HepG2 (cell line): ENCODE data around the gene MCRIP2. TPM values are rescaled to one million over a fixed set of nuclear protein-coding genes. Genes with fewer than 3 reads are reported as not detected.

ENCODE experiments used
- HES4 ChIP-seq: sonication (generic); formaldehyde crosslinking; IDR thresholded peaks from 2 replicates; pipeline ENCODE4 v1.9.0; 2021; ENCODE audit warnings: mild to moderate bottlenecking, missing genetic modification reagents, borderline replicate concordance
- MBD4 ChIP-seq: IDR thresholded peaks from 2 replicates; pipeline ENCODE4 v1.6.1; 2012; ENCODE audit warnings: low read length, inconsistent platforms, borderline replicate concordance
- PRPF4 ChIP-seq: fragments of 200-400 bp; formaldehyde crosslinking; IDR thresholded peaks from 2 replicates; pipeline ENCODE4 v1.6.1; 2016; ENCODE audit warnings: low read length, low read depth; ENCODE audit not compliant: poor library complexity, severe bottlenecking
- RBM39 ChIP-seq: fragments of 200-400 bp; formaldehyde crosslinking; IDR thresholded peaks from one replicate; pipeline ENCODE4 v1.6.1; 2018; ENCODE audit warnings: antibody characterized with exemption, mild to moderate bottlenecking, low read depth, low read length; ENCODE audit not compliant: poor library complexity, severe bottlenecking
- RFX1 ChIP-seq: fragments of 450-650 bp; IDR thresholded peaks from 2 replicates; pipeline ENCODE4 v1.6.1; 2017
- ZMYM4 ChIP-seq: sonication (generic); formaldehyde crosslinking; IDR thresholded peaks from 2 replicates; pipeline ENCODE4 v1.8.1; 2023; ENCODE audit warnings: mild to moderate bottlenecking, missing genetic modification reagents
- ZNF230 ChIP-seq: sonication (generic); formaldehyde crosslinking; IDR thresholded peaks from 2 replicates; pipeline ENCODE4 v1.4.0; 2020; ENCODE audit warnings: mild to moderate bottlenecking, missing genetic modification reagents
- polyA plus RNA-seq, 8 experiments: library from polyadenylated mRNA; depleted of rRNA in 3 of 8; stranded (reverse) in 7 of 8; unstranded in 1 of 8; fragments of >200 nt; fragmentation: Illumina TruSeq in 4 of 8; extraction: Trizol in 4 of 8; gene quantifications; 2 replicates each; pipeline versions ENCODE4 v1.2.1 to v1.2.3, GENCODE V29; 2011 to 2016; ENCODE audit warnings: low read depth in 4 of 8, missing spikeins in 1 of 8, mixed read lengths in 1 of 8; ENCODE audit not compliant: insufficient read depth in 1 of 8
- total RNA-seq, 5 experiments: library from RNA; depleted of rRNA; stranded (reverse); fragments of >200 nt; fragmentation: Illumina TruSeq; extraction: Trizol; gene quantifications; 2 replicates each; pipeline ENCODE4 v1.2.3, GENCODE V29; 2016; ENCODE audit warnings: low read depth in 1 of 5
- TF ChIP-seq, protein P1 (sequence below): sonication (generic); formaldehyde crosslinking; IDR thresholded peaks from 2 replicates; pipeline ENCODE4 v1.8.0; 2022; ENCODE audit warnings: missing genetic modification reagents, mild to moderate bottlenecking, moderate library complexity, borderline replicate concordance
- TF ChIP-seq, protein P2 (sequence below): fragments of 450-650 bp; IDR thresholded peaks from 2 replicates; pipeline ENCODE4 v1.6.1; 2017; ENCODE audit warnings: mild to moderate bottlenecking
- TF ChIP-seq, protein P3 (sequence below): sonication (generic); formaldehyde crosslinking; IDR thresholded peaks from 2 replicates; pipeline ENCODE4 v1.5.0; 2020; ENCODE audit warnings: missing genetic modification reagents
- TF ChIP-seq, protein P4 (sequence below), 2 experiments: fragments of 450-650 bp in 1 of 2; sonication (generic) in 1 of 2; formaldehyde crosslinking in 1 of 2; IDR thresholded peaks; 2 replicates each; pipeline versions ENCODE4 v1.6.1 to v1.8.0; 2016 to 2022; ENCODE audit warnings: antibody characterized with exemption in 1 of 2, mild to moderate bottlenecking in 1 of 2, missing genetic modification reagents in 1 of 2

MCRIP2 gene
- total and polyA plus RNA-seq, 2 of the 13 experiments (the other 11 are each of a cell fraction or from before 2014, with no cell fraction given): 39.6 to 76.7 TPM

DNA sequence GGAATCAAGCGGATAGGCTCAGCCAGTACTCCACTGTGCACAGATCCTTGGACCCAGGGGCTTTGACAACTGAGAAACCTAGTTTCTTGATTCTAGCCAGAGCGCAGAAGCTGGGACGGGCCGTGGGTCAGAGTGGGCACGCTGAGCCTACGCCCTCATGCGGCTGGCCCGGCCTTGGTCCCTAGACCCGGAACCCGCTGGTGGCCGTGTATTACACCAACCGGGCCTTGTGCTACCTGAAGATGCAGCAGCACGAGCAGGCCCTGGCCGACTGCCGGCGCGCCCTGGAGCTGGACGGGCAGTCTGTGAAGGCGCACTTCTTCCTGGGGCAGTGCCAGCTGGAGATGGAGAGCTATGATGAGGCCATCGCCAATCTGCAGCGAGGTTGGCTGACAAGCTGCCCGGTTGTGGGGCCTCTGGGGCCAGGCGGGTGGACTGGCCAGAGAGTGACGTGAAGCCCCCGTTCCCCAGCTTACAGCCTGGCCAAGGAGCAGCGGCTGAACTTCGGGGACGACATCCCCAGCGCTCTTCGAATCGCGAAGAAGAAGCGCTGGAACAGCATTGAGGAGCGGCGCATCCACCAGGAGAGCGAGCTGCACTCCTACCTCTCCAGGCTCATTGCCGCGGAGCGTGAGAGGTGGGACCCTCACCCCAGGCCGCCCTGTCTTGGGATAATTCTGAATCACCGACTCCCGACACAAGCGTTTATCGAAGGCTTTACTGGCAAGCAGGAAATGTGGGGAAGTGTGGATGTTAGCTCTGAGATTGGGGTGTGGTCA, 39.5 kb downstream of the MCRIP2 start (continued):
- TF ChIP-seq, protein P1, sequence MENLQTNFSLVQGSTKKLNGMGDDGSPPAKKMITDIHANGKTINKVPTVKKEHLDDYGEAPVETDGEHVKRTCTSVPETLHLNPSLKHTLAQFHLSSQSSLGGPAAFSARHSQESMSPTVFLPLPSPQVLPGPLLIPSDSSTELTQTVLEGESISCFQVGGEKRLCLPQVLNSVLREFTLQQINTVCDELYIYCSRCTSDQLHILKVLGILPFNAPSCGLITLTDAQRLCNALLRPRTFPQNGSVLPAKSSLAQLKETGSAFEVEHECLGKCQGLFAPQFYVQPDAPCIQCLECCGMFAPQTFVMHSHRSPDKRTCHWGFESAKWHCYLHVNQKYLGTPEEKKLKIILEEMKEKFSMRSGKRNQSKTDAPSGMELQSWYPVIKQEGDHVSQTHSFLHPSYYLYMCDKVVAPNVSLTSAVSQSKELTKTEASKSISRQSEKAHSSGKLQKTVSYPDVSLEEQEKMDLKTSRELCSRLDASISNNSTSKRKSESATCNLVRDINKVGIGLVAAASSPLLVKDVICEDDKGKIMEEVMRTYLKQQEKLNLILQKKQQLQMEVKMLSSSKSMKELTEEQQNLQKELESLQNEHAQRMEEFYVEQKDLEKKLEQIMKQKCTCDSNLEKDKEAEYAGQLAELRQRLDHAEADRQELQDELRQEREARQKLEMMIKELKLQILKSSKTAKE (CRISPR knock-in tag): no peak
- no peak for TF ChIP-seq RFX1
- no peak for TF ChIP-seq MBD4
- no peak for TF ChIP-seq HES4 (CRISPR knock-in tag)
- peak; percentile 9 for TF ChIP-seq RBM39
- TF ChIP-seq, protein P2, sequence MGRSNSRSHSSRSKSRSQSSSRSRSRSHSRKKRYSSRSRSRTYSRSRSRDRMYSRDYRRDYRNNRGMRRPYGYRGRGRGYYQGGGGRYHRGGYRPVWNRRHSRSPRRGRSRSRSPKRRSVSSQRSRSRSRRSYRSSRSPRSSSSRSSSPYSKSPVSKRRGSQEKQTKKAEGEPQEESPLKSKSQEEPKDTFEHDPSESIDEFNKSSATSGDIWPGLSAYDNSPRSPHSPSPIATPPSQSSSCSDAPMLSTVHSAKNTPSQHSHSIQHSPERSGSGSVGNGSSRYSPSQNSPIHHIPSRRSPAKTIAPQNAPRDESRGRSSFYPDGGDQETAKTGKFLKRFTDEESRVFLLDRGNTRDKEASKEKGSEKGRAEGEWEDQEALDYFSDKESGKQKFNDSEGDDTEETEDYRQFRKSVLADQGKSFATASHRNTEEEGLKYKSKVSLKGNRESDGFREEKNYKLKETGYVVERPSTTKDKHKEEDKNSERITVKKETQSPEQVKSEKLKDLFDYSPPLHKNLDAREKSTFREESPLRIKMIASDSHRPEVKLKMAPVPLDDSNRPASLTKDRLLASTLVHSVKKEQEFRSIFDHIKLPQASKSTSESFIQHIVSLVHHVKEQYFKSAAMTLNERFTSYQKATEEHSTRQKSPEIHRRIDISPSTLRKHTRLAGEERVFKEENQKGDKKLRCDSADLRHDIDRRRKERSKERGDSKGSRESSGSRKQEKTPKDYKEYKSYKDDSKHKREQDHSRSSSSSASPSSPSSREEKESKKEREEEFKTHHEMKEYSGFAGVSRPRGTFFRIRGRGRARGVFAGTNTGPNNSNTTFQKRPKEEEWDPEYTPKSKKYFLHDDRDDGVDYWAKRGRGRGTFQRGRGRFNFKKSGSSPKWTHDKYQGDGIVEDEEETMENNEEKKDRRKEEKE: no peak
- no peak for TF ChIP-seq ZNF230 (CRISPR knock-in tag)
- TF ChIP-seq, protein P3, sequence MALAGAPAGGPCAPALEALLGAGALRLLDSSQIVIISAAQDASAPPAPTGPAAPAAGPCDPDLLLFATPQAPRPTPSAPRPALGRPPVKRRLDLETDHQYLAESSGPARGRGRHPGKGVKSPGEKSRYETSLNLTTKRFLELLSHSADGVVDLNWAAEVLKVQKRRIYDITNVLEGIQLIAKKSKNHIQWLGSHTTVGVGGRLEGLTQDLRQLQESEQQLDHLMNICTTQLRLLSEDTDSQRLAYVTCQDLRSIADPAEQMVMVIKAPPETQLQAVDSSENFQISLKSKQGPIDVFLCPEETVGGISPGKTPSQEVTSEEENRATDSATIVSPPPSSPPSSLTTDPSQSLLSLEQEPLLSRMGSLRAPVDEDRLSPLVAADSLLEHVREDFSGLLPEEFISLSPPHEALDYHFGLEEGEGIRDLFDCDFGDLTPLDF: no peak
- no peak for TF ChIP-seq ZMYM4 (CRISPR knock-in tag)
- TF ChIP-seq, protein P4, sequence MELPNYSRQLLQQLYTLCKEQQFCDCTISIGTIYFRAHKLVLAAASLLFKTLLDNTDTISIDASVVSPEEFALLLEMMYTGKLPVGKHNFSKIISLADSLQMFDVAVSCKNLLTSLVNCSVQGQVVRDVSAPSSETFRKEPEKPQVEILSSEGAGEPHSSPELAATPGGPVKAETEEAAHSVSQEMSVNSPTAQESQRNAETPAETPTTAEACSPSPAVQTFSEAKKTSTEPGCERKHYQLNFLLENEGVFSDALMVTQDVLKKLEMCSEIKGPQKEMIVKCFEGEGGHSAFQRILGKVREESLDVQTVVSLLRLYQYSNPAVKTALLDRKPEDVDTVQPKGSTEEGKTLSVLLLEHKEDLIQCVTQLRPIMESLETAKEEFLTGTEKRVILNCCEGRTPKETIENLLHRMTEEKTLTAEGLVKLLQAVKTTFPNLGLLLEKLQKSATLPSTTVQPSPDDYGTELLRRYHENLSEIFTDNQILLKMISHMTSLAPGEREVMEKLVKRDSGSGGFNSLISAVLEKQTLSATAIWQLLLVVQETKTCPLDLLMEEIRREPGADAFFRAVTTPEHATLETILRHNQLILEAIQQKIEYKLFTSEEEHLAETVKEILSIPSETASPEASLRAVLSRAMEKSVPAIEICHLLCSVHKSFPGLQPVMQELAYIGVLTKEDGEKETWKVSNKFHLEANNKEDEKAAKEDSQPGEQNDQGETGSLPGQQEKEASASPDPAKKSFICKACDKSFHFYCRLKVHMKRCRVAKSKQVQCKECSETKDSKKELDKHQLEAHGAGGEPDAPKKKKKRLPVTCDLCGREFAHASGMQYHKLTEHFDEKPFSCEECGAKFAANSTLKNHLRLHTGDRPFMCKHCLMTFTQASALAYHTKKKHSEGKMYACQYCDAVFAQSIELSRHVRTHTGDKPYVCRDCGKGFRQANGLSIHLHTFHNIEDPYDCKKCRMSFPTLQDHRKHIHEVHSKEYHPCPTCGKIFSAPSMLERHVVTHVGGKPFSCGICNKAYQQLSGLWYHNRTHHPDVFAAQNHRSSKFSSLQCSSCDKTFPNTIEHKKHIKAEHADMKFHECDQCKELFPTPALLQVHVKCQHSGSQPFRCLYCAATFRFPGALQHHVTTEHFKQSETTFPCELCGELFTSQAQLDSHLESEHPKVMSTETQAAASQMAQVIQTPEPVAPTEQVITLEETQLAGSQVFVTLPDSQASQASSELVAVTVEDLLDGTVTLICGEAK (IDR thresholded peaks at IDR 0.05): no peak
- TF ChIP-seq, protein P4 (CRISPR knock-in tag; IDR thresholded peaks at IDR 0.05): no peak
- no peak for TF ChIP-seq PRPF4
